ENCODE measurements around the gene GRIN2C.
A peak's percentile ranks its signal among the peaks of the same experiment; 100 is the strongest.

Gene GRIN2C

GRCh38 chr17:74853048-74853397 is 6.7 kb downstream of the GRIN2C start:
- no peaks in the 10 kb centered on the region for H3K79me2 ChIP-seq (ENCODE audit: low read length)
- H3K9me3 ChIP-seq (replicated peaks; ENCODE audit: insufficient read depth, low read length) = no peaks in the 10 kb centered on the region
- no peak overlapping the region for H3K27ac ChIP-seq (ENCODE audit: low read length)
- no peaks in the 10 kb centered on the region for H3K9me2 ChIP-seq (replicated peaks; ENCODE audit: insufficient read depth, low read length)
- H4K20me1 ChIP-seq (ENCODE audit: insufficient read depth, low read length) = no peaks in the 10 kb centered on the region
- H3K27me3 ChIP-seq (replicated peaks; ENCODE audit: insufficient read depth, low read length) = peaks cover 43% of the 10 kb centered on the region
- 0 out of 2 replicates have a peak, but pooled peaks cover 4% of the 10 kb centered on the region for H3K4me1 ChIP-seq (ENCODE audit: low read length)
- H3K9ac ChIP-seq (ENCODE audit: low read length) = peak overlapping the region; percentile 36; the same call in 1 of the 2 replicates
- no peaks in the 10 kb centered on the region for H3K36me3 ChIP-seq (replicated peaks; ENCODE audit: insufficient read depth, low read length)
- H3K4me3 ChIP-seq (ENCODE audit: low read length) = peak overlapping the region; percentile 73
- H2AFZ ChIP-seq (ENCODE audit: low read length) = peak overlapping the region; percentile 84
- no peaks in the 10 kb centered on the region for H3F3A ChIP-seq (ENCODE audit: insufficient read depth, low read length)
- TF ChIP-seq EZH2phosphoT487 (IDR thresholded peaks at IDR 0.05; ENCODE audit: low read length) = no peak
- TF ChIP-seq EZH2 (optimal IDR thresholded peaks at IDR 0.05; ENCODE audit: low read depth, low read length) = no peak
- TF ChIP-seq, protein P1, sequence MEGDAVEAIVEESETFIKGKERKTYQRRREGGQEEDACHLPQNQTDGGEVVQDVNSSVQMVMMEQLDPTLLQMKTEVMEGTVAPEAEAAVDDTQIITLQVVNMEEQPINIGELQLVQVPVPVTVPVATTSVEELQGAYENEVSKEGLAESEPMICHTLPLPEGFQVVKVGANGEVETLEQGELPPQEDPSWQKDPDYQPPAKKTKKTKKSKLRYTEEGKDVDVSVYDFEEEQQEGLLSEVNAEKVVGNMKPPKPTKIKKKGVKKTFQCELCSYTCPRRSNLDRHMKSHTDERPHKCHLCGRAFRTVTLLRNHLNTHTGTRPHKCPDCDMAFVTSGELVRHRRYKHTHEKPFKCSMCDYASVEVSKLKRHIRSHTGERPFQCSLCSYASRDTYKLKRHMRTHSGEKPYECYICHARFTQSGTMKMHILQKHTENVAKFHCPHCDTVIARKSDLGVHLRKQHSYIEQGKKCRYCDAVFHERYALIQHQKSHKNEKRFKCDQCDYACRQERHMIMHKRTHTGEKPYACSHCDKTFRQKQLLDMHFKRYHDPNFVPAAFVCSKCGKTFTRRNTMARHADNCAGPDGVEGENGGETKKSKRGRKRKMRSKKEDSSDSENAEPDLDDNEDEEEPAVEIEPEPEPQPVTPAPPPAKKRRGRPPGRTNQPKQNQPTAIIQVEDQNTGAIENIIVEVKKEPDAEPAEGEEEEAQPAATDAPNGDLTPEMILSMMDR (IDR thresholded peaks at IDR 0.05; ENCODE audit: low read length) = no peak
- DNase-seq = no peak
- H3K4me2 ChIP-seq (ENCODE audit: low read depth, low read length) = peak overlapping the region; percentile 80

- DNase-seq = peak; percentile 87
- H3K9ac ChIP-seq (ENCODE audit: low read length) = peak overlapping the region; percentile 36; the same call in 1 of the 2 replicates
- peak overlapping the region; percentile 84 for H2AFZ ChIP-seq (ENCODE audit: low read length)
- H3K36me3 ChIP-seq (replicated peaks; ENCODE audit: insufficient read depth, low read length) = no peaks in the 10 kb centered on the region
- H3K79me2 ChIP-seq (ENCODE audit: low read length) = no peaks in the 10 kb centered on the region
- peak overlapping the region; percentile 80 for H3K4me2 ChIP-seq (ENCODE audit: low read depth, low read length)
- H3K27me3 ChIP-seq (replicated peaks; ENCODE audit: insufficient read depth, low read length) = peaks cover 37% of the 10 kb centered on the region
- H3K4me3 ChIP-seq (ENCODE audit: low read length) = peak overlapping the region; percentile 73
- no peak overlapping the region for H3K27ac ChIP-seq (ENCODE audit: low read length)
- no peaks in the 10 kb centered on the region for H3F3A ChIP-seq (ENCODE audit: insufficient read depth, low read length)
- H3K9me2 ChIP-seq (replicated peaks; ENCODE audit: insufficient read depth, low read length) = no peaks in the 10 kb centered on the region
- 0 out of 2 replicates have a peak, but pooled peaks cover 4% of the 10 kb centered on the region for H3K4me1 ChIP-seq (ENCODE audit: low read length)
- H4K20me1 ChIP-seq (ENCODE audit: insufficient read depth, low read length) = no peaks in the 10 kb centered on the region
- H3K9me3 ChIP-seq (replicated peaks; ENCODE audit: insufficient read depth, low read length) = no peaks in the 10 kb centered on the region
- TF ChIP-seq, protein P1 (IDR thresholded peaks at IDR 0.05; ENCODE audit: low read length) = no peak
- TF ChIP-seq EZH2phosphoT487 (IDR thresholded peaks at IDR 0.05; ENCODE audit: low read length) (no peak), EZH2 (optimal IDR thresholded peaks at IDR 0.05; ENCODE audit: low read depth, low read length) (no peak)
Observed at GRCh38 chr17:74852237-74853047, 7.2 kb downstream of the GRIN2C start.

DNA sequence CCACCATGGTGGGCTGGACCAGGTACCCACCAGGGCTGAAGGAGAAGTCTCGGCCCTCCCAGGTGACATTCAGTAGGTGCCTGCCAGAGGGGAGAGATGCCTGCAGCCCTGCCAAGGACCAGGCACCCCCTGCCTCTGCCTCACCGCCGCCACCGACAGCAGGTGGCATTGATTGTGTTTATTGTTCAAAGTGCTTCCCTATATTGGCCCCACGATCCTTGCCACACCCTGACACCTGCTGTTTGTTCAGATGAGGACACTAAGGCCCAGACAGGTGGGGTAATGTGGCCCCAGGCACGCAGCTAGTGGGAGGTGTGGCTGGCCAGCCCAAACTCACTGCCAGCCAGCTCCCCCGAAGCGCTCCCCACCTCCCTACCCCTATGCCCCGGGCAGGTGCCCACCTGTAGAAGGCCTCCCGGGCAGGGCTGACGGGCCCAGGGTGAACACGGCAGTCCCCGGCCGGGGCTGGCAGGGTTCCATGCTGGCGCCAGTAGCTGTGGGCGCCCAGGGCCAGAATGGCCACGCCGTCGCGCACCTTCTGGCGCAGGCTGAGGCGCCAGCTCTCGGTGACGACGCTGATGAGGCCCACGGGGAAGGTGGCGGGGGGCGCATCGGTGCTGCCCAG is 8.0 kb downstream of the GRIN2C start:
- H2AFZ ChIP-seq (ENCODE audit: low read length) = no peak overlapping the region
- peaks cover 30% of the 10 kb centered on the region for H3K27me3 ChIP-seq (replicated peaks; ENCODE audit: insufficient read depth, low read length)
- no peaks in the 10 kb centered on the region for H3K9me2 ChIP-seq (replicated peaks; ENCODE audit: insufficient read depth, low read length)
- H3K4me2 ChIP-seq (ENCODE audit: low read depth, low read length) = no peak overlapping the region
- no peak overlapping the region for H3K4me3 ChIP-seq (ENCODE audit: low read length)
- 0 out of 2 replicates have a peak, but pooled peaks cover 4% of the 10 kb centered on the region for H3K4me1 ChIP-seq (ENCODE audit: low read length)
- no peaks in the 10 kb centered on the region for H3K36me3 ChIP-seq (replicated peaks; ENCODE audit: insufficient read depth, low read length)
- TF ChIP-seq EZH2 (optimal IDR thresholded peaks at IDR 0.05; ENCODE audit: low read depth, low read length) (no peak), EZH2phosphoT487 (IDR thresholded peaks at IDR 0.05; ENCODE audit: low read length) (no peak)
- TF ChIP-seq, protein P1 (IDR thresholded peaks at IDR 0.05; ENCODE audit: low read length) = no peak
- no peak overlapping the region for H3K27ac ChIP-seq (ENCODE audit: low read length)
- H3K9me3 ChIP-seq (replicated peaks; ENCODE audit: insufficient read depth, low read length) = no peaks in the 10 kb centered on the region
- H4K20me1 ChIP-seq (ENCODE audit: insufficient read depth, low read length) = no peaks in the 10 kb centered on the region
- H3K9ac ChIP-seq (ENCODE audit: low read length) = no peak overlapping the region
- no peak for DNase-seq
- no peaks in the 10 kb centered on the region for H3K79me2 ChIP-seq (ENCODE audit: low read length)
- no peaks in the 10 kb centered on the region for H3F3A ChIP-seq (ENCODE audit: insufficient read depth, low read length)
